WTC11 (cell line): Measurements from ENCODE around the gene SIGLEC1.

Experiments
- JUN ChIP-seq: sonication (generic); formaldehyde crosslinking; IDR thresholded peaks from 2 replicates; pipeline ENCODE4 v1.8.0; 2023; ENCODE audit warnings: mild to moderate bottlenecking, missing genetic modification reagents
- TP53 ChIP-seq: sonication (generic); formaldehyde crosslinking; IDR thresholded peaks from 2 replicates; pipeline ENCODE4 v1.8.1; 2023; ENCODE audit warnings: mild to moderate bottlenecking, missing genetic modification reagents
- TF ChIP-seq, protein P1 (sequence below): fragments of 200-600 bp; IDR thresholded peaks from 2 replicates; pipeline ENCODE4 v1.8.0; 2022; ENCODE audit warnings: antibody characterized with exemption
- TF ChIP-seq, protein P2 (sequence below): sonication (generic); formaldehyde crosslinking; IDR thresholded peaks from 2 replicates; pipeline ENCODE4 v1.8.1; 2022; ENCODE audit warnings: mild to moderate bottlenecking, moderate library complexity, missing genetic modification reagents
- TF ChIP-seq, protein P3 (sequence below): sonication (generic); formaldehyde crosslinking; conservative IDR thresholded peaks from 2 replicates; pipeline ENCODE4 v1.8.1; 2023; ENCODE audit warnings: mild to moderate bottlenecking, low read depth, missing genetic modification reagents, moderate library complexity

GRCh38 chr20:3711484-3711941, 887 bp downstream of the SIGLEC1 start:
- TF ChIP-seq, protein P1, sequence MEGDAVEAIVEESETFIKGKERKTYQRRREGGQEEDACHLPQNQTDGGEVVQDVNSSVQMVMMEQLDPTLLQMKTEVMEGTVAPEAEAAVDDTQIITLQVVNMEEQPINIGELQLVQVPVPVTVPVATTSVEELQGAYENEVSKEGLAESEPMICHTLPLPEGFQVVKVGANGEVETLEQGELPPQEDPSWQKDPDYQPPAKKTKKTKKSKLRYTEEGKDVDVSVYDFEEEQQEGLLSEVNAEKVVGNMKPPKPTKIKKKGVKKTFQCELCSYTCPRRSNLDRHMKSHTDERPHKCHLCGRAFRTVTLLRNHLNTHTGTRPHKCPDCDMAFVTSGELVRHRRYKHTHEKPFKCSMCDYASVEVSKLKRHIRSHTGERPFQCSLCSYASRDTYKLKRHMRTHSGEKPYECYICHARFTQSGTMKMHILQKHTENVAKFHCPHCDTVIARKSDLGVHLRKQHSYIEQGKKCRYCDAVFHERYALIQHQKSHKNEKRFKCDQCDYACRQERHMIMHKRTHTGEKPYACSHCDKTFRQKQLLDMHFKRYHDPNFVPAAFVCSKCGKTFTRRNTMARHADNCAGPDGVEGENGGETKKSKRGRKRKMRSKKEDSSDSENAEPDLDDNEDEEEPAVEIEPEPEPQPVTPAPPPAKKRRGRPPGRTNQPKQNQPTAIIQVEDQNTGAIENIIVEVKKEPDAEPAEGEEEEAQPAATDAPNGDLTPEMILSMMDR, result no peak
- TF ChIP-seq, protein P2, sequence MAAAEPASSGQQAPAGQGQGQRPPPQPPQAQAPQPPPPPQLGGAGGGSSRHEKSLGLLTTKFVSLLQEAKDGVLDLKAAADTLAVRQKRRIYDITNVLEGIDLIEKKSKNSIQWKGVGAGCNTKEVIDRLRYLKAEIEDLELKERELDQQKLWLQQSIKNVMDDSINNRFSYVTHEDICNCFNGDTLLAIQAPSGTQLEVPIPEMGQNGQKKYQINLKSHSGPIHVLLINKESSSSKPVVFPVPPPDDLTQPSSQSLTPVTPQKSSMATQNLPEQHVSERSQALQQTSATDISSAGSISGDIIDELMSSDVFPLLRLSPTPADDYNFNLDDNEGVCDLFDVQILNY (CRISPR knock-in tag), result no peak
- TF ChIP-seq JUN (CRISPR knock-in tag) (no peak), TP53 (no peak)
- TF ChIP-seq, protein P3, sequence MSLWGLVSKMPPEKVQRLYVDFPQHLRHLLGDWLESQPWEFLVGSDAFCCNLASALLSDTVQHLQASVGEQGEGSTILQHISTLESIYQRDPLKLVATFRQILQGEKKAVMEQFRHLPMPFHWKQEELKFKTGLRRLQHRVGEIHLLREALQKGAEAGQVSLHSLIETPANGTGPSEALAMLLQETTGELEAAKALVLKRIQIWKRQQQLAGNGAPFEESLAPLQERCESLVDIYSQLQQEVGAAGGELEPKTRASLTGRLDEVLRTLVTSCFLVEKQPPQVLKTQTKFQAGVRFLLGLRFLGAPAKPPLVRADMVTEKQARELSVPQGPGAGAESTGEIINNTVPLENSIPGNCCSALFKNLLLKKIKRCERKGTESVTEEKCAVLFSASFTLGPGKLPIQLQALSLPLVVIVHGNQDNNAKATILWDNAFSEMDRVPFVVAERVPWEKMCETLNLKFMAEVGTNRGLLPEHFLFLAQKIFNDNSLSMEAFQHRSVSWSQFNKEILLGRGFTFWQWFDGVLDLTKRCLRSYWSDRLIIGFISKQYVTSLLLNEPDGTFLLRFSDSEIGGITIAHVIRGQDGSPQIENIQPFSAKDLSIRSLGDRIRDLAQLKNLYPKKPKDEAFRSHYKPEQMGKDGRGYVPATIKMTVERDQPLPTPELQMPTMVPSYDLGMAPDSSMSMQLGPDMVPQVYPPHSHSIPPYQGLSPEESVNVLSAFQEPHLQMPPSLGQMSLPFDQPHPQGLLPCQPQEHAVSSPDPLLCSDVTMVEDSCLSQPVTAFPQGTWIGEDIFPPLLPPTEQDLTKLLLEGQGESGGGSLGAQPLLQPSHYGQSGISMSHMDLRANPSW, result no peak
